K562 (cell line): ENCODE results near the gene MAPT. TPM values are rescaled to one million over a fixed set of nuclear protein-coding genes. Genes with fewer than 3 reads are reported as not detected.
A peak's percentile ranks its signal among the peaks of the same experiment; 100 is the strongest.

ENCODE experiments used
- ATAC-seq: fragments of 200-7000 bp; cut with Tn5 transposase; 3 replicates; pipeline ENCODE4 v1.9.1; 2020; ENCODE audit warnings: moderate library complexity
- BruUV-seq: library from RNA; stranded (reverse); fragments of 400-500 nt; replicated peaks from 2 replicates; lab custom pipeline; 2021; lab: Mats Ljungman, UMichigan
- CTCF ChIA-PET: fragments of 300-600 bp; formaldehyde crosslinking; extraction: SDS; loops from one replicate; lab custom pipeline; 2021; ENCODE audit warnings: low intra/inter-chr PET ratio; lab: Yijun Ruan, JAX
- POLR2A ChIA-PET: fragments of 300-600, 350-650 bp; sonication (Branson Sonifier 250); formaldehyde crosslinking; extraction: SDS; loops from one replicate; lab custom pipeline; 2021; ENCODE audit warnings: antibody characterized with exemption, inconsistent platforms; lab: Yijun Ruan, JAX
- DNase-seq, 4 experiments: peaks; one replicate each; pipeline versions ENCODE4 v3.0.0 to v3.0.0-alpha.2; 2011 to 2018; ENCODE audit warnings: low spot score in 3 of 4, mixed read lengths in 3 of 4; ENCODE audit errors: extremely low read depth in 1 of 4
- FAIRE-seq: peaks from 2 replicates; lab custom pipeline; 2011; peaks lifted over from hg19 to GRCh38; lab: Jason Lieb, UNC
- H2AFZ ChIP-seq: 2 replicates; pipeline ENCODE4 v1.6.0; 2011; ENCODE audit warnings: low read depth, low read length, control low read depth, inconsistent platforms
- H3K27ac ChIP-seq: fragments of 200-600 bp; 3 replicates; pipeline ENCODE4 v1.8.0; 2011; ENCODE audit warnings: low read depth, mild to moderate bottlenecking, control low read depth, inconsistent platforms, low read length, moderate library complexity, mixed read lengths; ENCODE audit errors: extremely low read depth
- H3K27me3 ChIP-seq, 2 experiments: fragments of 300-600 bp in 1 of 2; 2 replicates in 1 of 2; 3 replicates in 1 of 2; pipeline versions ENCODE4 v1.6.0 to v1.8.0; 2011; ENCODE audit warnings: inconsistent platforms in 2 of 2, low read length in 2 of 2, mild to moderate bottlenecking in 1 of 2, mixed read lengths in 1 of 2, moderate library complexity in 1 of 2; ENCODE audit not compliant: control insufficient read depth in 2 of 2, insufficient read depth in 2 of 2
- H3K36me3 ChIP-seq: fragments of 300-600 bp; 3 replicates; pipeline ENCODE4 v1.8.0; 2011; ENCODE audit warnings: mild to moderate bottlenecking, low read length, inconsistent platforms; ENCODE audit not compliant: control insufficient read depth, insufficient read depth
- H3K4me1 ChIP-seq, 2 experiments: fragments of 200-600 bp in 1 of 2; replicated peaks in 1 of 2; 2 replicates in 1 of 2; 3 replicates in 1 of 2; pipeline versions ENCODE4 v1.5.1 to v1.8.0; 2011; ENCODE audit warnings: inconsistent platforms in 2 of 2, low read length in 2 of 2, mild to moderate bottlenecking in 1 of 2, mixed read lengths in 1 of 2, moderate library complexity in 1 of 2; ENCODE audit not compliant: control insufficient read depth in 2 of 2, insufficient read depth in 2 of 2
- H3K4me2 ChIP-seq: 2 replicates; pipeline ENCODE4 v1.6.1; 2011; ENCODE audit warnings: low read length, control low read depth, inconsistent platforms, mixed read lengths; ENCODE audit not compliant: insufficient read depth
- H3K4me3 ChIP-seq: fragments of 200-600 bp; sonication (generic), shearing (Covaris generic); 2 replicates; pipeline ENCODE4 v1.5.1; 2016; ENCODE audit warnings: control low read depth, inconsistent platforms
- H3K79me2 ChIP-seq: fragments of 200-600 bp; 3 replicates; pipeline ENCODE4 v1.8.0; 2011; ENCODE audit warnings: low read length, inconsistent platforms; ENCODE audit not compliant: control insufficient read depth, insufficient read depth
- H3K9ac ChIP-seq, 2 experiments: 2 replicates each; pipeline versions ENCODE4 v1.6.0 to v1.6.1; 2011; ENCODE audit warnings: low read depth in 2 of 2, low read length in 2 of 2, control low read depth in 1 of 2, inconsistent platforms in 1 of 2, mild to moderate bottlenecking in 1 of 2, mixed read lengths in 1 of 2; ENCODE audit not compliant: insufficient read depth in 1 of 2
- H3K9me1 ChIP-seq: one replicate; pipeline ENCODE4 v1.6.0; 2011; ENCODE audit warnings: inconsistent platforms, mild to moderate bottlenecking, low read length, moderate library complexity; ENCODE audit not compliant: control insufficient read depth, insufficient read depth
- H3K9me3 ChIP-seq: replicated peaks from 2 replicates; pipeline ENCODE4 v1.5.1; 2011; ENCODE audit warnings: low read depth, low read length, inconsistent platforms; ENCODE audit not compliant: control insufficient read depth, insufficient read depth
- H4K20me1 ChIP-seq: replicated peaks from 2 replicates; pipeline ENCODE4 v1.6.1; 2011; ENCODE audit warnings: low read length, inconsistent platforms, mixed read lengths; ENCODE audit not compliant: control insufficient read depth, insufficient read depth
- CREBBP ChIP-seq: IDR thresholded peaks from one replicate; pipeline ENCODE4 v1.6.1; 2012; ENCODE audit warnings: low read depth, mild to moderate bottlenecking, control low read depth, inconsistent platforms, low read length
- CXXC5 ChIP-seq: fragments of 250-450 bp; sonication (Bioruptor Pico); IDR thresholded peaks from 2 replicates; pipeline ENCODE4 v1.8.0; 2022; ENCODE audit warnings: inconsistent platforms, mild to moderate bottlenecking, moderate library complexity
- DLX4 ChIP-seq: fragments of 250-450 bp; sonication (Bioruptor Pico); IDR thresholded peaks from 2 replicates; pipeline ENCODE4 v1.6.1; 2021; ENCODE audit warnings: mild to moderate bottlenecking
- GTF2E2 ChIP-seq: fragments of 200-800 bp; sonication (Bioruptor generic); IDR thresholded peaks from 2 replicates; pipeline ENCODE4 v1.6.1; 2016; ENCODE audit warnings: missing genetic modification characterization, missing compliant biosample characterization
- POLR3G ChIP-seq: IDR thresholded peaks from 2 replicates; pipeline ENCODE4 v1.6.1; 2011; ENCODE audit not compliant: insufficient read length, insufficient replicate concordance; ENCODE audit errors: extremely low read depth
- RBBP5 ChIP-seq: fragments of 200-600 bp; sonication (generic); IDR thresholded peaks from 2 replicates; pipeline ENCODE4 v1.6.1; 2012; ENCODE audit warnings: borderline replicate concordance, mild to moderate bottlenecking, low read length, control low read depth, inconsistent platforms; ENCODE audit not compliant: insufficient read depth, poor library complexity, severe bottlenecking
- RFX1 ChIP-seq: fragments of 450-650 bp; IDR thresholded peaks from 2 replicates; pipeline ENCODE4 v1.6.1; 2016; ENCODE audit warnings: mild to moderate bottlenecking, moderate library complexity
- STAT6 ChIP-seq: sonication (generic); formaldehyde crosslinking; IDR thresholded peaks from 2 replicates; pipeline ENCODE4 v1.8.1; 2023; ENCODE audit warnings: mild to moderate bottlenecking, missing genetic modification reagents
- TAL1 ChIP-seq: fragments of 450-650 bp; IDR thresholded peaks from 2 replicates; pipeline ENCODE4 v1.6.1; 2016; ENCODE audit warnings: mild to moderate bottlenecking
- TCF7L2 ChIP-seq: fragments of 150-350 bp; IDR thresholded peaks from 2 replicates; pipeline ENCODE4 v1.6.1; 2016; ENCODE audit warnings: low read depth, mild to moderate bottlenecking, low read length, moderate library complexity
- ZNF740 ChIP-seq, 3 experiments: fragments of 200-800 bp in 1 of 3; sonication (Bioruptor generic) in 1 of 3; sonication (generic) in 1 of 3; formaldehyde crosslinking in 1 of 3; IDR thresholded peaks; 2 replicates each; pipeline versions ENCODE4 v1.6.1 to v1.8.0; 2016 to 2022; ENCODE audit warnings: mild to moderate bottlenecking in 2 of 3, missing compliant biosample characterization in 2 of 3, missing genetic modification characterization in 2 of 3, missing genetic modification reagents in 1 of 3
- WGBS: fragments of 100-300 bp; shearing (Covaris generic); methylation state at CpG from one replicate; pipeline ENCODE4 v1.1.6; 2016; ENCODE audit warnings: low coverage, mixed read lengths; ENCODE audit not compliant: insufficient coverage; ENCODE audit errors: missing lambda C conversion rate; 5-methylcytosine and 5-hydroxymethylcytosine counted together
- in situ Hi-C: fragments of 300-500 bp; cut with MboI; formaldehyde crosslinking; loops from 4 replicates; pipeline ENCODE4 v1.15.0; 2018; ENCODE audit warnings: inconsistent platforms, mixed read lengths
- intact Hi-C: fragments of 100-400 bp; cut with micrococcal nuclease; formaldehyde crosslinking; loops from 2 replicates; pipeline ENCODE4 v1.14.2; 2022
- polyA plus RNA-seq, 8 experiments: library from polyadenylated mRNA; depleted of rRNA in 4 of 8; stranded (reverse) in 5 of 8; unstranded in 3 of 8; fragments of >200 nt; fragmentation: Nextera tagmentation in 2 of 8; fragmentation: Illumina TruSeq in 1 of 8; extraction: Ambion mirVana in 2 of 8; extraction: Trizol in 1 of 8; gene quantifications; 2 replicates each; pipeline versions ENCODE4 v1.2.1 to v1.2.3, GENCODE V29; 2011 to 2014; ENCODE audit warnings: inconsistent platforms in 1 of 8, missing spikeins in 1 of 8
- total RNA-seq, 7 experiments: library from RNA; depleted of rRNA in 6 of 7; stranded (reverse); fragments of >200 nt in 6 of 7; fragmentation: Illumina TruSeq in 2 of 7; extraction: Trizol in 2 of 7; gene quantifications; 2 replicates each; pipeline versions ENCODE4 v1.2.1 to v1.2.3, GENCODE V29; 2011 to 2021; ENCODE audit warnings: low replicate concordance in 1 of 7

MAPT gene
- total and polyA plus RNA-seq, 9 of the 15 experiments (the other 6 are each of a cell fraction or from before 2014, with no cell fraction given), result 0.04 to 1.1 (median 0.36) TPM

GRCh38 chr17:45992175-45992574 is 97.8 kb downstream of the MAPT start (continued):
- TF ChIP-seq RFX1, result no peak

GRCh38 chr17:45992904-45993303 is 98.5 kb downstream of the MAPT start:
- ChIA-PET CTCF (no interaction called here), POLR2A (no interaction called here)
- Histone ChIP-seq H3K9me1 (no peaks in the 10 kb centered on the region), H3K79me2 (no peaks in the 10 kb centered on the region), H2AFZ (no peak overlapping the region), H3K4me3 (no peak overlapping the region), H4K20me1 (no peaks in the 10 kb centered on the region), H3K36me3 (no peaks in the 10 kb centered on the region), H3K4me2 (no peak overlapping the region), H3K27ac (no peak overlapping the region), H3K4me1 (peaks cover 0 to 11% of the 10 kb centered on the region in 2 experiments; a peak in 3 of 5 replicates), H3K9me3 (no peaks in the 10 kb centered on the region), H3K27me3 (no peaks in the 10 kb centered on the region), H3K9ac (0 out of 4 replicates have a peak overlapping the region, but pooled peaks of 1 of the 2 experiments have one; percentile 6)
- no peak for ATAC-seq
- in situ Hi-C loops (loop anchor here (25.0 kb wide), 1 partner anchor 844 kb away; no protein-coding TSS in a partner anchor), intact Hi-C loops (no loop called here)
- DNase-seq, result no peak
- no TSS peak for BruUV-seq
- TF ChIP-seq ZNF740 (CRISPR knock-in tag; IDR thresholded peaks at IDR 0.05) (no peak), ZNF740 (tag; IDR thresholded peaks at IDR 0.05) (no peak), CXXC5 (CRISPR knock-in tag) (no peak), RBBP5 (no peak), GTF2E2 (tag) (no peak), TAL1 (no peak), STAT6 (CRISPR knock-in tag) (no peak), TCF7L2 (no peak), POLR3G (no peak), CREBBP (no peak), DLX4 (no peak)
- FAIRE-seq, result no peak
- 71% methylated on average over 9 of the region's 10 CpGs for WGBS
